ENCODE measurements around the gene GALNS. TPM values are rescaled to one million over a fixed set of nuclear protein-coding genes. Genes with fewer than 3 reads are reported as not detected.

The GALNS gene
- total RNA-seq, 1 experiment from 2014 or later, result 62.3 TPM

DNA sequence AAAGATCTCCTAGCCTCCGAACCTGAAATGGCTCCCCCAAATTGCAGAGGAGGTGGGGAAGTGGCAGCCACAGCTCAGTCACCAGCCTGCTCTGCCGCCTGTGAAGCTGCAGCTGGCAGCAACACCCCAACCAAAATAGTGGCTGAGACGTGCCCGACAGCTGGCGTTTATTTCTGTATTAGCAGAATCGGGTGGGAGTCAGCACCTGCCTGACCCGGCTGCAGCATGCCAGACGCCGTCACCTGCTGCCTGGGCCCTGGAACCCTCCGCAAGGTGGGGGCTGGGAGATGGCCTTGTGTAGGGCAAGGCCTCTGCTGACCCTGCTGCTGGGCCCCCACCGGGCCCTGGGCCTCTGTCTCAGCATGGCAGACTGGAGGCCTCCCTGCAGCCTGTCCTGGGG, 27.2 kb upstream of the GALNS start:
- Histone ChIP-seq H3K79me2 (ENCODE audit: low read depth) (no peaks in the 10 kb centered on the region), H3K36me3 (ENCODE audit: low read depth) (no peaks in the 10 kb centered on the region), H3F3A (ENCODE audit: insufficient read depth, low read depth) (peaks cover 5% of the 10 kb centered on the region; the same call in 1 of the 2 replicates), H3K9me3 (ENCODE audit: insufficient read depth, low read depth) (no peaks in the 10 kb centered on the region), H3K4me1 (replicated peaks; ENCODE audit: insufficient read depth) (no peaks in the 10 kb centered on the region), H2AFZ (no peak overlapping the region), H3K27ac (no peak overlapping the region), H3K9me2 (ENCODE audit: insufficient read depth) (no peaks in the 10 kb centered on the region), H3K4me3 (no peak overlapping the region), H3K27me3 (ENCODE audit: insufficient read depth, low read depth) (peaks cover 18% of the 10 kb centered on the region), H4K20me1 (ENCODE audit: insufficient read depth) (no peaks in the 10 kb centered on the region), H3K4me2 (no peak overlapping the region)
- ChIA-PET CTCF (no interaction called here), POLR2A (ENCODE audit: unreplicated experiment) (no interaction called here)
- DNase-seq, result no peak
- no TSS peak for BruUV-seq (replicated peaks)
- TF ChIP-seq CTCF (conservative IDR thresholded peaks at IDR 0.05) (no peak), EZH2 (IDR thresholded peaks at IDR 0.05; ENCODE audit: low read depth) (no peak)
- intact Hi-C loops (cut with micrococcal nuclease; ENCODE audit: unreplicated experiment), result no loop called here

GRCh38 chr16:88883117-88883895, 26.6 kb upstream of the GALNS start:
- TF ChIP-seq EZH2 (IDR thresholded peaks at IDR 0.05; ENCODE audit: low read depth), result no peak
- TF ChIP-seq CTCF (conservative IDR thresholded peaks at IDR 0.05), result no peak
- Histone ChIP-seq H3K4me3 (no peak overlapping the region), H3K36me3 (ENCODE audit: low read depth) (no peaks in the 10 kb centered on the region), H4K20me1 (ENCODE audit: insufficient read depth) (no peaks in the 10 kb centered on the region), H3K9me2 (ENCODE audit: insufficient read depth) (no peaks in the 10 kb centered on the region), H3K79me2 (ENCODE audit: low read depth) (no peaks in the 10 kb centered on the region), H3K27me3 (ENCODE audit: insufficient read depth, low read depth) (peaks cover 23% of the 10 kb centered on the region), H3F3A (ENCODE audit: insufficient read depth, low read depth) (peaks cover 5% of the 10 kb centered on the region; the same call in 1 of the 2 replicates), H3K4me1 (replicated peaks; ENCODE audit: insufficient read depth) (no peaks in the 10 kb centered on the region), H3K27ac (no peak overlapping the region), H3K9me3 (ENCODE audit: insufficient read depth, low read depth) (no peaks in the 10 kb centered on the region), H2AFZ (no peak overlapping the region), H3K4me2 (no peak overlapping the region)
- intact Hi-C loops (cut with micrococcal nuclease; ENCODE audit: unreplicated experiment), result no loop called here
- CTCF ChIA-PET, result no interaction called here
- POLR2A ChIA-PET (ENCODE audit: unreplicated experiment), result no interaction called here
- no TSS peak for BruUV-seq (replicated peaks)
- peak in 1 of 2 experiments; percentile 40 for DNase-seq

DNA sequence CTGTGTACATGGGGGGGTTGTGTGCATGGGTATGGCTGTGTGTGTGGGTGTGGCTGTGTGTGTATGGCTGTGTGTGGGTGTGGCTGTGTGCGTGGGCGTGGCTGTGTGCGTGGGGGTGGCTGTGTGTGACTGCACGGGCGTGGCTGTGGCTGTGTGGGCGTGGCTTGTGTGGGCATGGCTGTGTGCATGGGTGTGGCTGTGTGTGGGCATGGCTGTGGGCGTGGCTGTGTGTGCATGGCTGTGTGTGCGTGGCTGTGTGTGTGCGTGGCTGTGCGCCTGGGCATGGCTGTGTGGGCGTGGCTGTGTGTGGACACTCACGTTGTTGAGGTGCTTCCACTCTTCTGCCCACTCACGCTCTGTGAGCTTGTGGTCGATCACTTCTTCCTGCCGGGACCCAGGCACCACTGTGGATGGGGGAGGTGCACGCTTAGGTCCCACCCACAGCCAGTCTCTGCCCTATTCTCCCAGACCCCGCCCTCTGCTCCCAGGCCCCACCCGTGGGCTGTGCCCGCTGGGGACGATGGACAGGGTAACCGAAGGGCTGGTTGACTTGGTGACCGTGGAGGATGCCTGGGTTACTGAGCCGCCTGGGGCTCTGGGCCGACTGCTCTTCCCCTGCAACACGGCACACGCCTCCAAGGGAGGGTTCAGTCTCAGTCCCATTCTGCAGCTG, 25.7 kb upstream of the GALNS start:
- Histone ChIP-seq H3K4me1 (replicated peaks; ENCODE audit: insufficient read depth) (no peaks in the 10 kb centered on the region), H4K20me1 (ENCODE audit: insufficient read depth) (no peaks in the 10 kb centered on the region), H3K9me3 (ENCODE audit: insufficient read depth, low read depth) (no peaks in the 10 kb centered on the region), H3K79me2 (ENCODE audit: low read depth) (no peaks in the 10 kb centered on the region), H3K36me3 (ENCODE audit: low read depth) (no peaks in the 10 kb centered on the region), H2AFZ (no peak overlapping the region), H3K27ac (no peak overlapping the region), H3K27me3 (ENCODE audit: insufficient read depth, low read depth) (peaks cover 31% of the 10 kb centered on the region), H3K4me2 (no peak overlapping the region), H3K9me2 (ENCODE audit: insufficient read depth) (no peaks in the 10 kb centered on the region), H3F3A (ENCODE audit: insufficient read depth, low read depth) (peaks cover 5% of the 10 kb centered on the region; the same call in 1 of the 2 replicates), H3K4me3 (no peak overlapping the region)
- intact Hi-C loops (cut with micrococcal nuclease; ENCODE audit: unreplicated experiment), result no loop called here
- POLR2A ChIA-PET (ENCODE audit: unreplicated experiment), result no interaction called here
- DNase-seq, result no peak
- CTCF ChIA-PET, result no interaction called here
- TF ChIP-seq EZH2 (IDR thresholded peaks at IDR 0.05; ENCODE audit: low read depth), result no peak
- BruUV-seq (replicated peaks), result no TSS peak
